GM18868 (cell line): ENCODE measurements around the gene RERGL.
"Not testable (repeated sequence)": the region's sequence is repeated elsewhere in the genome, so short reads cannot be mapped to it uniquely, and the experiment has no call there.

Source experiments
- ATAC-seq: cut with Tn5 transposase; IDR thresholded peaks from one replicate; pipeline ENCODE4 v1.9.1; 2021; ENCODE audit warnings: mild to moderate bottlenecking, moderate library complexity; ENCODE audit not compliant: unreplicated experiment

The RERGL gene

GRCh38 chr12:18040060-18040742, 49.8 kb downstream of the RERGL start:
- ATAC-seq: not testable (repeated sequence)
